NCI-H2171 treated with DMSO at 0.1 percent for 48 hours (cell line): ENCODE measurements around the gene TXNDC8.
"Not testable (repeated sequence)": the region's sequence is repeated elsewhere in the genome, so short reads cannot be mapped to it uniquely, and the experiment has no call there.

ENCODE experiments used
- DNase-seq: peaks from one replicate; lab custom pipeline; 2025; lab: John Stamatoyannopoulos, UW

TXNDC8 gene

DNA sequence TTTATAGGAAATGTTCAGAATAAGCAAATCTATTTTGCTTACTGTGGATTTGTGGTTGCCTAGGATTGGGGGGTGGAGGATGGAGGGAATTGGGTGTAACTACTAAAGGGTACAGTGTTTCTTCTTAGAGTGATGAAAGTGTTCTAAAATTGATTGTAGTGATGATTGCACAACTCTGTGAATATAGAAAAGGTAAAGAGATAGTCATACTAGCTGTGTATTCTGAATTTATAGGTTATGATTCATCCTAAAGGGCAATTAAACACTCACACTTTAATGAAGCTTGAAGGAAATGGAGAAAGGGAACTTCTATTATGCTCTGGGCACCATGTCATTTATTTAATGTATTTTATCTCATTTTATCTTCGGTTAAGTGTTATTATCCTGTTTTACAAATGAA lies 9.9 kb downstream of the TXNDC8 start:
- no peak for DNase-seq

DNA sequence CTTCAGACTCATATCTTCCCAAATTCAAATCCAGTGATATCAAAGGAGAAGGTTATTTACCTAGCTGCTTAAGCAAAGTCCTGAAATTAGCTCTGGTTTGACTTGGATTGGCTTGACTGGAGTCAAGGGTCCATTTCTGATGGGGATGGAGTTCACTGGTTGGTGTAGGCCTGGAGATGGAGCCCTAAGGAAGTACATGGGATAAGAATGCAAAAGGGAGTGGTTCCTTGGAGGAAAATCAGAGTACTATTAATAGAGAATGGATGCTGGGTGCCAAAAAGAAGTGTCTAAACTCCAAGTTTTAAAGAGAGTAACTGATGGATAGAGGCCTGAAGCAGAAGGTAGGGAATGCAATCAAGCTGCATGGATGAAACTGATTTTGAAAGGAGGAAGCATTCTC lies 13.8 kb downstream of the TXNDC8 start:
- DNase-seq, result no peak

DNA sequence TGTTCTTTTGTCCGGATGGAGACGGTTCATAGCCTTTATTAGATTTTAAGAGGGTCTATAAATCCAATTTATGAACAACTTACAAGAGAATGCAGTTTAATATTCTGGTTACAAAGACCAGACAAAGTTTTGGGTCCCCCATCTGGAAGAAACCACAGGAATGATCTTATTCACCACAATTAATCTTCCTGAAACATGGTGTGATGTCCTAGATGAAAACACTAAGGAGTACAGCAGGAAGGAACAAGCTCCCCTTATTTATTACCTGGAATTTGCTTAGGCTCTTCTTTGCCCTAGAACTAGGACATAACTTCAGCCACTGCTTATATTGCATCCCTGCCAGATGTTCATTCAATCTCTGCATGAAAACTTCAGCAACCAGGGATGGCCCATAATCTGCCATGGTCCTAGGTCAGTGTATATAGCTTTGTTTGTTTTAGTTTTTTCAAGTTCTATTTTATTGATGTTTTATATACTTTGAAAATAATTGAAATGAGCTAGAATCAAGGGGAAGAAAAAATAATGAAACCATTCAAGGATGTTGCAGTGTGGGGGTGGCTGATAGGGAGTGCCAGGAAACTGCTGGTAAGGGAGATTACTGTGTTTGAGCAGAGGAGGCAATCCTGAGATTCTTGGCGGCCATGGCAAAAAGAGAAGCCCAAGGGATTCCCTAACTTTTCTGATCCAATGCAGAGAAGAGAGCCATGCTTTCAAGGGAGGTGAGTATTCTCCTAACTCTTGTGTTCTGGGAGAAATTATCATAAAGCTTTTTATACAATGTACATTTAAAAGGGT lies 16.8 kb downstream of the TXNDC8 start:
- DNase-seq, result no peak

DNA sequence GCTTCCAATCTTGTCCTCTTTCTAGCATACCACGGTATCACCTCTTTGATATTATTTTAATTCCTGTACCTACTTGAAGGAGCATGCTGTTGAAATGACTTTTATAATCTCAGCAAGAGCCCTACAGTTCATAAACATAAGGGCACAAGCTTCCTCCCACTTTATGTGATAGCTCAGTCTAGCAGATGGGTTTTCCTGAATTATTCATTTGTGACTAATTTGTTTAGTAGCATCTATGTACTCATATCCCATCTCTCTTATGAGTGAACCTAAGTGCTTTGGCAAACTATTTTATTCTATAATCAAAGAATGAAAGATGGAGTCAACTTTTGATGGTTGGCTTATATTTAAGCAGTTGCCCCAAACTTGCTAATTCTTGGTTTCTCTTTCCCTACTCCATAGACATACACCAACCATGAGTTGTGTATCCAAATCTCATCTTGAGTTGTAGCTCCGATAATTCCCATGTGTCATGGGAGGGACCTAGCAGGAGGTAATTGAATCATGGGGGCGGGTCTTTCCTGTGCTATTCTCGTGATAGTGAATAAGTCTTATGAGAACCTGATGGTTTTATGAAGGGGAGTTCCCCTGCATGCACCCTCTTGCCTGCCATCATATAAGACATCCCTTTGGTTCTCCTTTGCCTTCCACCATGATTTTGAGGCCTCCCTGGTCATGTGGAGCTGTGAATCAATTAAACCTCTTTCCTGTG lies 17.7 kb downstream of the TXNDC8 start:
- peak; percentile 49 for DNase-seq

DNA sequence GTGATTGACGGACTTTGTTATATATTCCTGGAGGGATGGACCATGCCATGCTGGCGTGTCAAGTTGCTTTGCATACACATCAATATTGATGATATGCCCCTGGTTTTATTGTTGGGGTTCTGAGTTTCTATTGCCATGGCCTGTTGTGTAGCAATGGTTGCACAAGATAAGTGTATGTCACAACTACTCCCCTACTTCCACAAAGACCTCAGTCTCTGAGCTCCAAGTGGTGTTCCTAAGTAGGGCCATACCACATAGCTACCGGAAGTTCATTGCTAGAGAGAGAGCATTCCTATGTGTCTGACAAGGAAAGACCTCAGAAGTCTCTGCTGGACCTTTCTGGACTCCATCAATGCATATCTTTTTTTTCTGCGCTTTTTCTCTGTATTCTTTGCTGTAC lies 19.8 kb downstream of the TXNDC8 start:
- DNase-seq, result no peak

DNA sequence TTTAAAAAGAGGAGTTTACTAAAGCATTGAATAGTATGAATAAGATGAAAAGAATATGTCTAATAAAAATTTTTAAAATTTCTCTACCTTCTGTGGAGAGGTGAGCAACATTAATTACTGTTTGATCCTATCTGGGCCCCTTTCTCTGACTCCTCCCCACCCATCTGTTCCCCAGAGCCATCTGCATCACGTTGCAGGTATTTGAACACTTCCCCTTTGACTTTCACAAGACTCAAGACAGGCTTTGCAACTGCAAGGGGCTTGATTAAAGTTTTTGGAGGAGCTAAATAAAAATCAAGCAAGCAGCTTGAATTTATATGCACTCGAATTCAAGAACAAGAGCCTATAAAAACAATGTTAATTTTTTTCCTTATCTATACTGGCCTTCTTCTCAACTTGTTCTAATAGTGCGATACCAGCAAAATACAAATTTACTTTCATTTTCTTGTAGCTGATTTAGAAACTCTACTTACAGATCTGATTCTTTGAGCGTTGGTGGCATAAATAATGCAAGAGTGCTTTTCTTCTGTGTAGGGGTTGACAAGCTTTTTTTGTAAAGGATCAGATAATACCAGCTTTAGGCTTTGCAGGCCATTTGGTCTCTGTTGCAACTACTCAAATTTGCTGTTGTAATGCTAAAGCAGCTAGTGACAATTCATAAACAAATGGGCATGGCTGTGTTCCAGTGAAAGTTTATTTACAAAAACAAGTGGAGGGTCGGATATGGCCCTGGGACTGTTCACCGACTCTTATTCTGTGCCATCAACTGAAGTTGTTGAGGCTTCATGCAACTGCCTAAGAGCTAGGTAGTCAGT lies 21.2 kb downstream of the TXNDC8 start:
- peak; percentile 88 for DNase-seq

DNA sequence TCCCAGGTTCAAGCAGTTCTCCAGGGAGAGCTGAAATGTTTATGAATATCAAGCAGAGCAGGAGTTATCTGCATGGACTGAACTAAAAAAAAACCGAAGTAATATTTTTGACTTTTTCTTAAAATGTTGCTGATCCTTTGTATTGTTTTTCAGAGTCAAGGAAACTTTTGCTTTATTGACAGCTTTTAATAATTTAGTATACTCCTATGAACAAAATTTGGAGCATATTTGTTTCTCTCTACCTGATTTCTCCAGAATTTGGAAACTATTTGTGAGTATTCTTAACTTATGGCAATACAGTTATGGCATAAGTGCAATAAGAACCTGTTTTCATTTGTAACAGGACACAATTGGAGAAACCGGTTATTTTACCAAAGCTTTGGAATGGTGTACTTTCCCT lies 25.7 kb downstream of the TXNDC8 start:
- not testable (repeated sequence) for DNase-seq

DNA sequence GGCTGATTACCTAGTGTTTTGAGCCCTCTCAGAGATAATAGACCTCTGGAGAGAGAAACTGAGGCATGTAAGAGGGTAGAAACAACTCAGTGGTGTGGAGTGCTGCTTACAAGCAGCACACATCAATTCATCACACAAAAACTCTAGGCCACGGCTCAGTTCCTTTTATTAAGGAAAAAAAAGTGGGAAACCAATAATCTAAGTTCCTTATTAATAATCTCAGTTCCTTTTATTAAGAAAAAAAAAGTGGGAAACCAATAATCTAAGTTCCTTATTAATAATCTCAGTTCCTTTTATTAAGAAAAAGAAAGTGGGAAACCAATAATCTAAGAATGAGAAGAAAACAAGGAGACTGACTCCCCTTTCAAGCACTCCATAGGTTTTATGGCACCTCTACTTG lies 28.0 kb downstream of the TXNDC8 start:
- no peak for DNase-seq

DNA sequence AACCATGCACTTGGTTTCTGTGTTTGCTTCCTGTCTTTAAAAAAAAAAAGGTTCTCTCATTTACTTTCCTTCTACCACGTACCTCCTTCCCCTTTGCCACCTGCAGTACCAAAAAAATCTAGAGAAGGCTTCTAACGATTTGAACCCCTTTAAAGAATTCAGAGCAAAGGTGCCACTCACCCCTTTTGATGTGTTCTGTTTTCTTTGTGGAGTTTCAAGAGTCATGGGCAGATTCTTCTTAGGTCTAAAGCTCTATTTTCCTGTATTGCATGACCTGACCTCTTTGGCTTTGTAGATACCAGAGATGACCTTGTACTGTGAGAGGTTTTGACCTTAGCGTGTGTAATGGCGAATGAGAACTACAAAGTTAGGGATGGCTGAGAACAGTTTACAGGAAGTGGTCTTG lies 29.0 kb downstream of the TXNDC8 start:
- no peak for DNase-seq

DNA sequence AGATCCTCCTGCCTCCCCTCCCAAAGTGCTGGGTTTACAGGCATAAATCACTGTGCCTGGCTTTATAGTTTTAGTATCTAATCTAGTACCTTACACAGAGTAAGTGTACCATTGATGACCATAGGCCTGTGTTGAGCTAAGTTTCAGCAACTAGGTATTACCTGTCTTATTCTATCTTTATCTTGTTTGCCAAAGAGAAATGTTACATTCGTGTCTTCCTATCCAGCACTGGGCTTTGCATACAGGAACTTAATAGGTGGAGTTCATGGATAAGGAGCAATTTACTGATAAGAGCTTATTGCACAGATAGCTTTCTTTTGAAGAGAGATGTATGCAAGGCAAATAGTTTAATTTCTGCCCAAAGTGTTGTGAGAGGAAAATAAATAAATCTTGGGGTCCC lies 30.5 kb downstream of the TXNDC8 start:
- no peak for DNase-seq

DNA sequence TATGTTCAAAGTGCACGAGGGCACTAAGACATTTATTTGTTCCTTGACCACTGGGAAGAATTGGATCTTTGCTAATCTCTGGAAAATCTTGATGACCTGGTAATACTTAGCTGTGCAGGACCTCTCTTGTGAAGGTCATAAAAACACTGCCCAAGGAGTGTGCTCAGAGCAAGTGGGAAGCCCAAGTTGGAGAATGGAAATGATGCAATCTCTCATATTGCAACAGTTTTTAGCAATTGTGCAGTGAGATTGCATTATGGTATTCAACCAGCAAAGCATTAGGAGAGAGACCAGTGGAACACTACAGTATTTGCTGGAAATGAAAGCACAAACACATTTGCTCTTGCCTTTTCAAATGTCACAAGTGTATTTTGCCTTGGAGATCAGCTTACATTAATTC lies 34.5 kb downstream of the TXNDC8 start:
- no peak for DNase-seq

DNA sequence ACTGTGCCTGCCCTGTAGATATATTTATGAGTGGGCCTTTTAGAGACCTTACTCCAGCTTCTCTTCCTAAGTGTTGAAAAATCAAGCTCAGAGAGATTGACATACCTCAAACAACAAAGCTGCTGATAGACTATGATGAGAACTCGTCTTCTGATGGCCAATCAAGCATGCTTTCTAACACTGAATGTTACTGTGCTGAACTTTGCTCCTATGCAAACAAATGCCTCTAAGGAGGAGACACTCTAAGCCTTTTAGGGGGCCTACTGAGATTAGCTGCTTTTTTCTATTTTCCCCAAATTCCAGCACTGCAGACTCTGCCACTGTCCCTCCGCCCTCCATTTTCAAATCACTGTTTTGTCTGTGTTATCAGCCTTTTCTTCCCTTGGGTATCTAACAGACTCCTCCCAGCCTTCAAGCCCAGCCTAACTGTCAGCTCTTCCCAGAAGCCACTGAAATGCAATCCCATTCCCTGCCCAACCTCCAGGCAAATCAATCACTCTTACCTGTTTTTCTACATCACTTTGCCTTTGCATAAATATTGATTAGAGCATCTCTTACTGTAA lies 39.5 kb downstream of the TXNDC8 start:
- no peak for DNase-seq

DNA sequence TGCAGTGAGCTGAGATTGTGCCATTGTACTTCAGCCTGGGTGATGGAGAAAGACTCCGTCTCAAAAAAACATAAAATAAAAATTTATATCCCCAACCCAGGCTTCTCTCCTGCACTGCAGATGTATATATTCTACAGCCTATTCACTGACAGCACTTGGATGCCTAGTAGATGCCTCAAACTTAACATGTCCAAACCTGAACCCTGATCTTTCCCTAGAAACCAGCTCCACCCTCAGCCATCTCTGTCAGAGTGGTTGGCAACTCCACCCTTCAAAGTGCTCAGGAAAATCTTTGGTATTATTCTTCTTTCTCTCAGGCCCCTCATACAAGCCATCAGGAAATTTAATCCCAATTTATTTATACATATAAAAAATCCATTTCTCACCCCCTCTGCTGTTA lies 44.4 kb downstream of the TXNDC8 start:
- no peak for DNase-seq

DNA sequence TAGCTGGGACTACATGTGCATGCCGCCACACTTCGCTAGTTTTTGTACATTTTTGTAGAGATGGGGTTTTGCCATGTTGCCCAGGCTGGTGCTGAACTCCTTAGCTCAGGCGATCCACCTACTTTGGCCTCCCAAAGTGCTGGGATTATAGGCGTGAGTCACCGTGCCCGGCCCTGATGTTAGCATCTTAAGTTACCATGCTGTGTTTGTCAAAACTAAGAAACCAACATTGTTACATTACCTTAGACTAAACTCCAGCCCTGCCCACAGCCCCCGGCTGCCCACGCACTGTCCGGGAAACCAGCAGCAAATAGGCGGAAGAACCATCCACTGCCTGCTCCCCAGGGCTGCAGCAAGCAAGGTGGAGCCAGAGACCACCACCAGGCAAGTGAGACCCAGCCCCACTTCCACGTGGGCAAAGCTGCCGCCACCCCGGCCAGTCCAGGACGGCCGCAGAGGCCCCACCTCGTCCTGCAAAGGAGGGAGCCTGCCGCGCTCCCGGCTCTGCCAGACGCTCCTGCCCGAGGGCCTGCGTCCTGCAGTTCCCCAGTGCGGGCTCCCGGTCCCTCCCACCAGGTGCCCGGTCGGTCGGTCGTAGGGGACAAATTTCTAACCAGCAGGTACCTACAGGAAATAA lies 45.6 kb downstream of the TXNDC8 start:
- DNase-seq, result no peak

DNA sequence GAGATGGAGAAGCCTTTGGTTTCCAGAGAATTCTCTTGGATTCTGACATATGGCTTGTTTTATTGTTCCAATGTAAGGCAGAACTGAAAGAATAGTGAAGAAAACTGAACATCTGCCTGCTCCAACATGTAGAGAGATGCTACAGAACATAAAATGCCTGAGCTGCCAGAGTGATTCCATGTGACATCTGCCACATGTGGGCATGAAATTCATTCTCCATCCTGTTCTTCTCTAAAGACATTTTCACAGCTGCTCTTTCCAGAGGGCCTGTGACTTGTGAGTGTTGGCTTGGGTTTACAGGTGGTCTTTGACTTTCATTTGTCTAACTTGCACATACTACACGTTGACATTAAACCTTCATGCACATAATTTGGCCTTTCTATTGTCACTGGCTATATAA lies 47.7 kb downstream of the TXNDC8 start:
- peak; percentile 67 for DNase-seq

DNA sequence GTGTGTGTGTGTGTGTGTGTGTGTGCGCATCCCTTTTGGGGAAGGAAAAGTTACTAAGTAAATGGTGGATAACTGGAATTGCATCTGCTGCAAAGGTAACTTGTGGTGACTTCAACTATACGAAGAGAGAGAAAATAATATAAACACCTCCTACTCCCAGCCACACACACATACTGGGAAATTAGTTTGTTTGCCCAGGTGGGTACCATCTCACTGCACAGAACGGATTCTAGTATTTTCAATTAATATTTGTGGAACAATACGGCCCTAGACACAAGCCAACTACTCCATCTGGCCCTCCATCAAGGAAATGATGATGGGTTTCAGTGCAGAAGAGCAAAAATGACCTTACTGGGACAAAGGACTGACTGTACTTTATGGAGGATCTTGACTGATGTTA lies 49.2 kb downstream of the TXNDC8 start:
- no peak for DNase-seq

DNA sequence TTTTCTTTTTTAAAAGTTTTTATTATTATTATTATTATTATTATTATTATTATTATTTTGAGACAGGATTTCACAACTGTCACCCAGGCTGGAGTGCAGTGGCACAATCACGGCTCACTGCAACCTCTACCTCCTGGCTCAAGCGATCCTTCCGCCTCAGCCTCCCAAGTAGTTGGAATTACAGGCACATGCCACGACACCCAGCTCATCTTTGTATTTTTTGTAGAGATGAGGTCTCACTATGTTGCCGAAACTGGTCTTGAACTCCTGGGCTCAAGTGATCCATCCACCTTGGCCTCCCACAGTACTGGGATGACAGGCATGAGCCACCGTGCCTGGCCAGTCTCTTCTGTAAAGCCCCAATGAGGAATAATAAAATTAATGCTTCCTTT lies 50.4 kb downstream of the TXNDC8 start:
- DNase-seq, result no peak

DNA sequence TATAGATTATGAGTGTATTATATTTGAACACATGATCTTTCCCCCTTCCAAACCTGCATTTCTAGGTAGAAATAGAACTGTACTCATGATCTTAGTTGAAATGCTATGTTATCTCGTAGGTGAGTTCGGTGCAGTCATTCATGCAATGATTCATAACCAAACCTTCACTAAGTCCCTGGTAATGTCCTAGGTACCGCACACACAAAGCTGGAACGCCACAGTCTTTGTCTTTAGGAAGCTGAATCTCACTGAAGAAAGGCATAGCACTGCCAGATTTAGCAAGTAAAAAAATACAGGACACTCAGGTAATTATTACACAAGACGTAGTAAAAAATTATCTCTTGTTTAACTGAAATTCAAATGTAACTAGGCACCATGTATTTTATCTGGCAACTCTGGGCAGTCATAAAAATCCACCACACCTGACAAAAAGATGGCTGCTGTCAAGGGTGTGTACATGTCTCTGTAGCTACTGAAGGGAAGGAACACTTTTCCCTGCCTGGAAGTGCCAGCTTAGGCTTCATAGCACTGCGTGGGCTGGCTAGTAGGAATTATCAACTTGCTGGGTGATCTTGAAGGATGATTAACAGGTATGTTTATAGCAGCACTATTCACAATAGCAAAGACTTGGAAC lies 53.3 kb downstream of the TXNDC8 start:
- no peak for DNase-seq

DNA sequence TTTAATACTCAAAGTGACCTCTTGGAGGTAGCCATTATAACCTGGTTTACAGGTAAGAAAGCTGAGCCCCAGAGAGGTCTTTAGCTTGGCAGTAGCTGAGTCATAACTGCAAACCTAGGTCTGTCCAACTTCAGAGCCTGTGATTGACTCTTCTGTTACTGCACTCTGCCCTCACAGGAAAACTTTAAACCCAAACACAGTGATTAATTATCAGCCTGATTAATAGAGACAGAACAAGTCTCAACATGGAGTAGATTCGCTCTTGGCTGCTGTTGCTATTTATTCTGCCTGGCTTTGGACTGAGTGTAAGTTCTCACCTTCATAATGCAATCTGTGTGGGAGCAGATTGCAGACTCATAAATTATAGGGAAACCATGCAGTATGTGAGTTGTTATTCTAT lies 53.9 kb downstream of the TXNDC8 start:
- DNase-seq, result peak; percentile 74

DNA sequence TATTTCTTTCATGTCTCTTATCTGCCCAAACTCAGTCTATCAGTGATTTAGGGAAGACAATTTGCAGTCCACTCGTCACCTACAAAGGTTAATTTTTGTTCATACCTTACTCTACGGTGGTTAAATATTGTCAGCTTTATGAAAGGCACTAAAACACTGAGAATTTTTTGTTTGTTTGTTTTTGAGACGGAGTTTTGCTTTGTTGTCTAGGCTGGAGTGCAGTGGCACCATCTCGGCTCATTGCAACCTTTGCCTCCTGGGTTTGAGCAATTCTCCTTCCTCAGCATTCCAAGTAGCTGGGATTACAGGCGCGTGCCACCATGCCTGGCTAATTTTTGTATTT lies 55.0 kb downstream of the TXNDC8 start:
- DNase-seq, result no peak

DNA sequence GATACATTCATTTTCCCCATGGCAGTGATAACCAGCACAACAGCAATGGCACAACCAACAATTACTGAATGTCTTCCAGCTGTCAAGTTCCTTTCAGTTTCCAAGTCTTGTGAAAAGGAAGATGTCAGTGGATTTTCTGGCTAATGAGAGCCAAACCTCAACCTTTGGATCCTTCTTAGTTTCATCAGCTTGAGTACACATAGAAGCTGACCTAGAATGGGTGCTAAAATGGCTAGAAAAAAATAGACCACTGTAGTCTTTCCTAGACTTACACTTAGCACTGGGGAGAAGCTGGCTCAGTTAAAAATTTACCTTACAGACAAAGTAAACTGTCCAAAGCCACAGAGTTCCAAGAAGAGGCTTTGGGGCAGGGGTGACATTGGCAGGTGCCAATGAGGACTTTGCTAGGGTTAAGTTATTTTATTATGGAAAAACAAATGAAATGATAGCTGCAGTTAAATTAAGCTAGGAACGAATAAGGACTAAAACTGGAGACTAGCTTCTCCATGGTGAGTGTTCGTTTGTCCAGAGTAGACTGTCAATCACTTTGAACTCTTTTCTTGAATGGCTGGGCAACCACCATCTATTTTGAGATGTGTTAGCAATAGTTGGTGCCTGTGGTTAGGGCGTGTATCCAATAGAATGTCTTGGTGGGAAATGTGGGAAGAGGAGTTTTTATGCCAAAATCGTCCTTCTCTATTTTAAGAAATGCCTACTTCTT lies 55.5 kb downstream of the TXNDC8 start:
- no peak for DNase-seq
